PFSK-1 (cell line): ENCODE measurements around the gene CHFR.

ENCODE experiments used
- POLR2AphosphoS5 ChIP-seq: IDR thresholded peaks from 2 replicates; pipeline ENCODE4 v1.6.1; 2012; ENCODE audit warnings: low read depth, mild to moderate bottlenecking, control low read depth, low read length, moderate library complexity
- REST ChIP-seq, 2 experiments: IDR thresholded peaks; 2 replicates each; pipeline versions ENCODE4 v1.6.1 to v1.8.0; 2011 to 2012; ENCODE audit warnings: low read depth in 2 of 2, low read length in 2 of 2, control low read depth in 1 of 2, inconsistent platforms in 1 of 2, mild to moderate bottlenecking in 1 of 2, moderate library complexity in 1 of 2; ENCODE audit not compliant: insufficient read depth in 1 of 2

DNA sequence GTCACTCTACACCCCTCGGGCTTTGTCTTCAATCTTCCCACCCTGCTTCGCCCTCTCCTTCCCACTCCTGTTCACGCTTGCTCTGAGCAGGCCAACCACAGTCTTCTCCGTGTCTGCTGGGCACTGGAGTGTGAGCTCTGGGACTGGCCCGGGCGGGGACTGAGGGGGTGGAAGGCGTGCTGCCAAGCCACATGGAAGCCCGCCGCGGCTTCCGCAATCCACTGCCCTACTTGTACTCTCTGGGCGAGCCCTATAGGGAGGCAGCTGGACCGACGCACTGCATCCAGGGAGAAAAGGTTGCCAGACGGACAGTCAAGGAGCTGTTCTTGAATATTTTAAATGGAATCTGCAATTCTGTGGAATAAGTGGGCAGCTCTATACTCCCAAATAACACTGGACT, 83.5 kb downstream of the CHFR start:
- TF ChIP-seq REST (IDR thresholded peaks at IDR 0.05; ENCODE audit: insufficient read depth in 1 of 2, low read depth in 2 of 2, low read length in 2 of 2), result no peak
- TF ChIP-seq POLR2AphosphoS5, result no peak
